Measurements from ENCODE around the gene RBM33. TPM values are rescaled to one million over a fixed set of nuclear protein-coding genes. Genes with fewer than 3 reads are reported as not detected.

RBM33 gene, protein sequence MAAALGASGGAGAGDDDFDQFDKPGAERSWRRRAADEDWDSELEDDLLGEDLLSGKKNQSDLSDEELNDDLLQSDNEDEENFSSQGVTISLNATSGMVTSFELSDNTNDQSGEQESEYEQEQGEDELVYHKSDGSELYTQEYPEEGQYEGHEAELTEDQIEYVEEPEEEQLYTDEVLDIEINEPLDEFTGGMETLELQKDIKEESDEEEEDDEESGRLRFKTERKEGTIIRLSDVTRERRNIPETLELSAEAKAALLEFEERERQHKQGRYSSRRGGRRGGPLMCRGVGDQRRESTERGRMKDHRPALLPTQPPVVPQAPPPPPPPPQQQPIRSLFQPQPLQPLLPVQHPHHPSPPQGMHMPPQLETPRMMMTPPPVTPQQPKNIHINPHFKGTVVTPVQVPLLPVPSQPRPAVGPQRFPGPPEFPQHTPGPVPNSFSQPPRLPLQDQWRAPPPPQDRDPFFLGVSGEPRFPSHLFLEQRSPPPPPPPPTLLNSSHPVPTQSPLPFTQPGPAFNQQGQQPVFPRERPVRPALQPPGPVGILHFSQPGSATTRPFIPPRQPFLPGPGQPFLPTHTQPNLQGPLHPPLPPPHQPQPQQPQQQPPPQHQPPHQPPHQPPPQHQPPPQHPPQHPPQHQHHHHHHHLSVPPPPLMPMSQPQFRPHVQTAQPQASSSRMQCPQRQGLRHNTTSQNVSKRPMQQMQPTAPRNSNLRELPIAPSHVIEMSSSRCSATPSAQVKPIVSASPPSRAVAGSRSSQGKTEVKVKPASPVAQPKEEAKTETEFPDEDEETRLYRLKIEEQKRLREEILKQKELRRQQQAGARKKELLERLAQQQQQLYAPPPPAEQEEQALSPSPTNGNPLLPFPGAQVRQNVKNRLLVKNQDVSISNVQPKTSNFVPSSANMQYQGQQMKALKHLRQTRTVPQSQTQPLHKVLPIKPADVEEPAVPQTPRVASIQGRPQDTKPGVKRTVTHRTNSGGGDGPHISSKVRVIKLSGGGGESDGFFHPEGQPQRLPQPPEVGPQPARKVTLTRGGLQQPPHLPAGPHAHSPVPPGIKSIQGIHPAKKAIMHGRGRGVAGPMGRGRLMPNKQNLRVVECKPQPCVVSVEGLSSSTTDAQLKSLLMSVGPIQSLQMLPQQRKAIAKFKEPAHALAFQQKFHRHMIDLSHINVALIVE
- polyA plus RNA-seq = 6.7 and 8.9 TPM in 2 replicates

DNA sequence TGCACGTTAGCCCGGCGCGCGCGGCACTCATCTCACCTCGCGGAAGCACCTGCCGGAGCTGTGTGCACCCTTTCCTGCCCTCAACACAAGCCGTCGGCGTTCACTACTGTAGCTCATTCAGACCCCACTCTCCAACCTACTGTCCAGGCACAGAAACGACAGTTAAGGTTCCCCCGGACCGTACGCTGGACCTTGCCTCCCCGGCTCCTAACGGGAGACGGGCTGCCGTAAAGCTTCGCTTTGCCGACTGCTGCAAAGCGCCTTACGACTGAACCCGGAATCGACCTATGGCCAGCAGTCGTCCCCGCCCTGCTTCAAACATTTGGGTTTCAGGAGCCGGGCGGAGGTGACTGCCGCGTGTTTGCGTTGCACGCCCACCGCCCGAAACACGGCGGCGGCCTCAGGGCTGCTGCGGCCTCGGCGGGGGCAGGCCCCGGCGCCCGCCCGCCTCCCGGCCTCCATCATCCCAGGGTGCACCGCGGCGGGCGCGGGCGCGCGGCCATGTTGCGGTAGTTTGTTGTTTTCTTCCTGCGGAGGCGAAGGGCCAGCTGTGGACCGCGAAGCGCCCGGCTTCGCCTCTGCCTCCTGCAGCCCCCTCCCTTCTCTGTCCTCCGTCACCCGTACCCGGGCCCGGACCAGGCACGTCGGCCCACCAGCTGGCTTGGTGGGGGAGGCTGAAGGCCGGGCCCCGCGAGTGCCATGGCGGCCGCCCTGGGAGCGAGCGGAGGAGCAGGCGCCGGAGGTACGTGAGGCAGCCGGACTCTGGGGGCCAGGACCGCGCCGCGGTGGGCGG is at the start of gene RBM33:
Gene RBM33, plus strand, starts transcription at position 484 of the 793 bp plus-strand sequence. Its CDS starts 216 bp downstream, at position 700.

DNA sequence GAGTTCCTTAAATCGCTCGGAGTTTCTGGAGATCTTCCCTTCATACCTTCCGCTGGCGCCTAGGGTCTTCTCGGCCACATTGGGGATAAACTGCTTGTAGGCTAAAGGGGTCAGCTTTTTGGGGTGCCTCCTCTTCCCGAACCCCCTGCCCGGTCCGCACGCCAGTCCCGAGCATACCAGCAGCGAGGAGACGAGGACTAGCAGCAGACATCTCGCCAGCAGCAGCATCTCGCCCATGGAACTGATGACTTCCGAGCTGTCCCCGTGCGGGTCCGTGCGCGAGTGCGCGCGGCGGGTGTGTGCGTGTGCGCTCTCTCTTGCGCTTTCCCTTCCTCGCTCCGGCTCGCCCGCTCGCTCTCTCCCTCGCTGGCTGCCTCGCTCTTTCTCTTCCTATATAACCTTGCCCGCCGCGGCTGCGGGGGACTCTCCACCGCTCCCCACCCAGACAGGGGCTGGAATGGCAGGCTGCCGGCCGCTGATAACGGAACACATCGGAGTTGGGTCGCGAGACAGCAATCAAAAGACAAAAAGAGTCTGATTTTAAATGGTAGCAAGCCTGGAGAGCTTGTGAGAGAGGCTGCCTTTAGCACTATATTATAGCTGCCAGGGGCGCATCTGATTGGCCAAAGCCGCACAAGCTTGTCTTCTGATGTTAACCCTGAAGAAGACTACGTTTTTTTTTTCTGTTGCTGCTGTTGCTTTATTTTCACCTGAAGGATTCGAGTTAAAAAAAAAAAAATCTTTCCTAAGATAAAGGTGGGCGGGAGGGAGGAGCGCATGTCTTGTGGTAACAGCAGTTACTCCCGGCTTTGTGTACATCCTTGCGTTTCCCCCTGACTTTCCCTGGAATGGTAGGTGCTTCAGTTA is 167.7 kb downstream of the RBM33 start, which contains the start of gene SHH:
Gene SHH, minus strand, starts transcription at position 569 of the 867 bp plus-strand sequence. Its CDS starts 341 bp downstream, at position 228.

Other genes with a start within 250 kb of the RBM33 start
- 6.1 and 9.4 TPM in 2 replicates for gene EN2, start 186.5 kb upstream of the RBM33 start, polyA plus RNA-seq
- gene CNPY1, start 98.1 kb upstream of the RBM33 start, polyA plus RNA-seq = 3.8 and 13.5 TPM in 2 replicates
- gene SHH, start 167.8 kb downstream of the RBM33 start, polyA plus RNA-seq = 3.3 and 8.0 TPM in 2 replicates